PFSK-1 (cell line): ENCODE measurements around the gene RARA.

Source experiments
- FOXP2 ChIP-seq: optimal IDR thresholded peaks from 2 replicates; pipeline ENCODE3; 2011; ENCODE audit warnings: borderline replicate concordance, control low read depth, inconsistent platforms; ENCODE audit not compliant: insufficient read depth; ENCODE audit errors: extremely low read length, extremely low read depth
- POLR2AphosphoS5 ChIP-seq: IDR thresholded peaks from 2 replicates; pipeline ENCODE4 v1.6.1; 2012; ENCODE audit warnings: low read depth, mild to moderate bottlenecking, control low read depth, low read length, moderate library complexity
- SIN3A ChIP-seq: IDR thresholded peaks from 2 replicates; pipeline ENCODE4 v1.6.1; 2012; ENCODE audit warnings: mild to moderate bottlenecking, low read length, moderate library complexity, borderline replicate concordance; ENCODE audit not compliant: insufficient read depth
- TAF1 ChIP-seq: IDR thresholded peaks from 2 replicates; pipeline ENCODE4 v1.6.1; 2012; ENCODE audit warnings: low read length, control low read depth, borderline replicate concordance; ENCODE audit not compliant: insufficient read depth
- TF ChIP-seq, protein P1 (sequence below), 2 experiments: IDR thresholded peaks; 2 replicates each; pipeline versions ENCODE4 v1.6.1 to v1.8.0; 2011 to 2012; ENCODE audit warnings: low read depth in 2 of 2, low read length in 2 of 2, control low read depth in 1 of 2, inconsistent platforms in 1 of 2, mild to moderate bottlenecking in 1 of 2, moderate library complexity in 1 of 2; ENCODE audit not compliant: insufficient read depth in 1 of 2

- TF ChIP-seq POLR2AphosphoS5 (no peak), TAF1 (no peak), SIN3A (no peak), FOXP2 (no peak)
- TF ChIP-seq, protein P1, sequence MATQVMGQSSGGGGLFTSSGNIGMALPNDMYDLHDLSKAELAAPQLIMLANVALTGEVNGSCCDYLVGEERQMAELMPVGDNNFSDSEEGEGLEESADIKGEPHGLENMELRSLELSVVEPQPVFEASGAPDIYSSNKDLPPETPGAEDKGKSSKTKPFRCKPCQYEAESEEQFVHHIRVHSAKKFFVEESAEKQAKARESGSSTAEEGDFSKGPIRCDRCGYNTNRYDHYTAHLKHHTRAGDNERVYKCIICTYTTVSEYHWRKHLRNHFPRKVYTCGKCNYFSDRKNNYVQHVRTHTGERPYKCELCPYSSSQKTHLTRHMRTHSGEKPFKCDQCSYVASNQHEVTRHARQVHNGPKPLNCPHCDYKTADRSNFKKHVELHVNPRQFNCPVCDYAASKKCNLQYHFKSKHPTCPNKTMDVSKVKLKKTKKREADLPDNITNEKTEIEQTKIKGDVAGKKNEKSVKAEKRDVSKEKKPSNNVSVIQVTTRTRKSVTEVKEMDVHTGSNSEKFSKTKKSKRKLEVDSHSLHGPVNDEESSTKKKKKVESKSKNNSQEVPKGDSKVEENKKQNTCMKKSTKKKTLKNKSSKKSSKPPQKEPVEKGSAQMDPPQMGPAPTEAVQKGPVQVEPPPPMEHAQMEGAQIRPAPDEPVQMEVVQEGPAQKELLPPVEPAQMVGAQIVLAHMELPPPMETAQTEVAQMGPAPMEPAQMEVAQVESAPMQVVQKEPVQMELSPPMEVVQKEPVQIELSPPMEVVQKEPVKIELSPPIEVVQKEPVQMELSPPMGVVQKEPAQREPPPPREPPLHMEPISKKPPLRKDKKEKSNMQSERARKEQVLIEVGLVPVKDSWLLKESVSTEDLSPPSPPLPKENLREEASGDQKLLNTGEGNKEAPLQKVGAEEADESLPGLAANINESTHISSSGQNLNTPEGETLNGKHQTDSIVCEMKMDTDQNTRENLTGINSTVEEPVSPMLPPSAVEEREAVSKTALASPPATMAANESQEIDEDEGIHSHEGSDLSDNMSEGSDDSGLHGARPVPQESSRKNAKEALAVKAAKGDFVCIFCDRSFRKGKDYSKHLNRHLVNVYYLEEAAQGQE (IDR thresholded peaks at IDR 0.05; ENCODE audit: insufficient read depth in 1 of 2, low read depth in 2 of 2, low read length in 2 of 2) = no peak
These were observed 15.6 kb upstream of the RARA start for GRCh38 chr17:40293363-40293762.
